PC-3 (cell line): Measurements from ENCODE around the gene PRKACB.

ENCODE experiments used
- CTCF ChIP-seq: fragments of 300-600 bp; sonication (generic); conservative IDR thresholded peaks from 2 replicates; pipeline ENCODE4 v1.5.1; 2017; ENCODE audit warnings: antibody characterized with exemption, low read depth, mild to moderate bottlenecking, low read length
- EZH2 ChIP-seq: fragments of 300-600 bp; sonication (generic); IDR thresholded peaks from one replicate; pipeline ENCODE4 v1.6.1; 2017; ENCODE audit warnings: antibody characterized with exemption, mild to moderate bottlenecking, low read length; ENCODE audit not compliant: unreplicated experiment

- no peak for TF ChIP-seq CTCF
- no peak for TF ChIP-seq EZH2
These were observed 113.5 kb downstream of the PRKACB start for GRCh38 chr1:84257617-84258016.
